Common myeloid progenitor, CD34-positive (primary cell): Measurements from ENCODE around the gene PIK3CG.

ENCODE experiments used
- CTCF ChIA-PET: fragments of 350-600 bp; sonication (Branson Sonifier 250); formaldehyde crosslinking; loops from one replicate; lab custom pipeline; 2021; ENCODE audit warnings: antibody characterized with exemption; lab: Charles Lee
- POLR2A ChIA-PET: fragments of 350-600 bp; sonication (Branson Sonifier 250); formaldehyde crosslinking; loops from one replicate; lab custom pipeline; 2021; ENCODE audit warnings: antibody characterized with exemption; lab: Charles Lee
- DNase-seq, 3 donors: peaks; one replicate each; pipeline versions ENCODE4 v3.0.0 to v3.0.0-alpha.2; 2013
- H3K27ac ChIP-seq, 2 experiments: 1 replicate in 1 of 2; 2 replicates in 1 of 2; pipeline ENCODE4 v1.7.0; 2013; ENCODE audit warnings: inconsistent platforms in 2 of 2, low read length in 2 of 2, mild to moderate bottlenecking in 2 of 2, low read depth in 1 of 2, moderate library complexity in 1 of 2; ENCODE audit not compliant: severe bottlenecking in 2 of 2, insufficient read depth in 1 of 2, poor library complexity in 1 of 2
- H3K27me3 ChIP-seq, 5 experiments: replicated peaks in 2 of 5; 1 replicate in 3 of 5; 2 replicates in 2 of 5; pipeline versions ENCODE4 v1.6.1 to v1.7.0; 2013; ENCODE audit warnings: low read length in 4 of 5, mild to moderate bottlenecking in 2 of 5, moderate library complexity in 2 of 5, inconsistent platforms in 1 of 5; ENCODE audit not compliant: insufficient read depth in 5 of 5, control insufficient read depth in 4 of 5
- H3K36me3 ChIP-seq, 4 experiments: 1 replicate in 2 of 4; 2 replicates in 2 of 4; pipeline versions ENCODE4 v1.6.1 to v1.7.0; 2013; ENCODE audit warnings: low read length in 3 of 4, control low read depth in 1 of 4, mild to moderate bottlenecking in 1 of 4; ENCODE audit not compliant: control insufficient read depth in 4 of 4, insufficient read depth in 4 of 4
- H3K4me1 ChIP-seq, 4 experiments: 1 replicate in 3 of 4; 2 replicates in 1 of 4; pipeline versions ENCODE4 v1.6.1 to v1.7.1; 2013; ENCODE audit warnings: low read length in 3 of 4, mild to moderate bottlenecking in 3 of 4, control low read depth in 1 of 4, inconsistent platforms in 1 of 4, moderate library complexity in 1 of 4; ENCODE audit not compliant: control insufficient read depth in 4 of 4, insufficient read depth in 4 of 4; ENCODE audit errors: control extremely low read depth in 1 of 4
- H3K4me3 ChIP-seq, 7 experiments: 1 replicate in 4 of 7; 2 replicates in 3 of 7; pipeline versions ENCODE4 v1.5.1 to v1.7.0; 2013; ENCODE audit warnings: mild to moderate bottlenecking in 7 of 7, low read length in 6 of 7, moderate library complexity in 6 of 7, inconsistent platforms in 2 of 7, low read depth in 2 of 7, control low read depth in 1 of 7; ENCODE audit not compliant: insufficient read depth in 4 of 7, control insufficient read depth in 1 of 7; ENCODE audit errors: extremely low read depth in 1 of 7
- H3K9me3 ChIP-seq, 5 experiments: 1 replicate in 4 of 5; 2 replicates in 1 of 5; pipeline versions ENCODE4 v1.6.1 to v1.7.1; 2013; ENCODE audit warnings: low read length in 4 of 5, mild to moderate bottlenecking in 2 of 5, inconsistent platforms in 1 of 5, low read depth in 1 of 5, moderate library complexity in 1 of 5; ENCODE audit not compliant: control insufficient read depth in 4 of 5, insufficient read depth in 2 of 5; ENCODE audit errors: control extremely low read depth in 1 of 5
- WGBS: methylation state at CpG from one replicate; pipeline ENCODE4 v1.1.5; 2013; ENCODE audit not compliant: insufficient coverage; 5-methylcytosine and 5-hydroxymethylcytosine counted together

Gene PIK3CG

GRCh38 chr7:106871793-106872571 is 6.9 kb downstream of the PIK3CG start:
- Histone ChIP-seq H3K4me3 (peak overlapping the region in 2 of 7 experiments; percentile 25 to 48), H3K4me1 (peaks cover 32 to 63% (median 43%) of the 10 kb centered on the region in 4 experiments), H3K27ac (peak overlapping the region; percentile 53 to 77), H3K27me3 (no peaks in the 10 kb centered on the region), H3K36me3 (peaks cover 12 to 69% (median 39%) of the 10 kb centered on the region in 4 experiments), H3K9me3 (peaks cover 0 to 6% (median 0%) of the 10 kb centered on the region in 5 experiments)
- DNase-seq: peak in 2 of 3 donors; percentile 58 to 60
- 69% methylated on average over 6 of the region's 6 CpGs for WGBS
- CTCF ChIA-PET: interaction anchor here (1.3 to 1.9 kb wide), 2 partner anchors 13 to 15 kb away, joined by 3 to 4 read pairs; no protein-coding TSS in a partner anchor
- POLR2A ChIA-PET: no interaction called here

GRCh38 chr7:106872763-106873162 is 7.7 kb downstream of the PIK3CG start:
- 98% methylated on average over 6 of the region's 6 CpGs for WGBS
- Histone ChIP-seq H3K9me3 (peaks cover 0 to 6% (median 0%) of the 10 kb centered on the region in 5 experiments), H3K4me1 (peaks cover 25 to 57% (median 40%) of the 10 kb centered on the region in 4 experiments), H3K36me3 (peaks cover 12 to 67% (median 42%) of the 10 kb centered on the region in 4 experiments), H3K4me3 (no peak overlapping the region), H3K27me3 (no peaks in the 10 kb centered on the region), H3K27ac (no peak overlapping the region)
- CTCF ChIA-PET: no interaction called here
- DNase-seq: no peak
- POLR2A ChIA-PET: no interaction called here

DNA sequence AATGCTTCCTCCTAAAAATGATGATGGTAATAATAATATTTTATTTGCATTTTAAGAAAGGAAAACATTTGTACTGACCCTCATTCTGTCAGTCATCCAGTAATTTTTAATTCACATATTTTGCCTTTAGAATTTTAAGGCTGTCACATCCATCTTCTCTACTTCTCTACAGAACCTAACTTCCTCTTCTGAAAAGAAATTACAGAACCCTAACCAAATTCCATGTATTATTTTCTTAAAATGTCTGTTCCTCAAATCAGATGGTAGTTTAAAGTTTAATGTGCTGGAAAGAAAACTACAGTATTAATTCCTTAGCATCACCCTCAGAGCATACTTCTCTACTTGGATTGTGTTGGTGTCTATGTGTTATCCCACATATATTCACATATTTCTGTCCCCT is 9.0 kb downstream of the PIK3CG start:
- ChIA-PET CTCF (no interaction called here), POLR2A (no interaction called here)
- H3K4me1 ChIP-seq: peaks cover 29 to 63% (median 46%) of the 10 kb centered on the region in 4 experiments
- DNase-seq: peak in 1 of 3 donors; percentile 34
- H3K4me3 ChIP-seq: peak overlapping the region in 1 of 7 experiments; percentile 36
- H3K9me3 ChIP-seq: peaks cover 0 to 6% (median 0%) of the 10 kb centered on the region in 5 experiments
- no peaks in the 10 kb centered on the region for H3K27me3 ChIP-seq
- peaks cover 6 to 55% (median 30%) of the 10 kb centered on the region in 4 experiments for H3K36me3 ChIP-seq
- peak overlapping the region in 1 of 2 experiments; percentile 32 for H3K27ac ChIP-seq

DNA sequence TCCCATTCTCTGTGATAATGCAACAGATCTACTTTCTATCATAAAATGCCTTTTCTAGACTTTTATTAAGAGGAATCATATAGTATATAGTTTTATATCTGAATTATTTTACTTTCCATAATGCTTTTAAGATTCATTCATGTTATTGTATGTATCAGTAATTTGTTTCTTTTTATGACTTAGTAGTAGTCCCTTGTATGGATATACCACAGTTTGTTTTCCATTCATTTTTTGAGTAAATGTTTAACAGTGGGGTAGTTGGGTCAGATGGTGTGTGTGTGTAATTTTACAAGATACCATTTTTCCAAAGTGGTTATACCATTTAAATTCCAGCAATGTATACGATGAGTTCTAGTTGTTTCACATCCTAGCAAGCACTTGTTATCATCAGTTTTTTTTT is 10.4 kb downstream of the PIK3CG start:
- DNase-seq: no peak
- Histone ChIP-seq H3K4me1 (peaks cover 21 to 49% (median 35%) of the 10 kb centered on the region in 4 experiments), H3K27ac (no peak overlapping the region), H3K27me3 (no peaks in the 10 kb centered on the region), H3K36me3 (peaks cover 7 to 53% (median 35%) of the 10 kb centered on the region in 4 experiments), H3K4me3 (no peak overlapping the region), H3K9me3 (peaks cover 0 to 6% (median 0%) of the 10 kb centered on the region in 5 experiments)
- ChIA-PET CTCF (no interaction called here), POLR2A (no interaction called here)
- no CpG with 5 or more reads among the region's 1 CpG for WGBS

DNA sequence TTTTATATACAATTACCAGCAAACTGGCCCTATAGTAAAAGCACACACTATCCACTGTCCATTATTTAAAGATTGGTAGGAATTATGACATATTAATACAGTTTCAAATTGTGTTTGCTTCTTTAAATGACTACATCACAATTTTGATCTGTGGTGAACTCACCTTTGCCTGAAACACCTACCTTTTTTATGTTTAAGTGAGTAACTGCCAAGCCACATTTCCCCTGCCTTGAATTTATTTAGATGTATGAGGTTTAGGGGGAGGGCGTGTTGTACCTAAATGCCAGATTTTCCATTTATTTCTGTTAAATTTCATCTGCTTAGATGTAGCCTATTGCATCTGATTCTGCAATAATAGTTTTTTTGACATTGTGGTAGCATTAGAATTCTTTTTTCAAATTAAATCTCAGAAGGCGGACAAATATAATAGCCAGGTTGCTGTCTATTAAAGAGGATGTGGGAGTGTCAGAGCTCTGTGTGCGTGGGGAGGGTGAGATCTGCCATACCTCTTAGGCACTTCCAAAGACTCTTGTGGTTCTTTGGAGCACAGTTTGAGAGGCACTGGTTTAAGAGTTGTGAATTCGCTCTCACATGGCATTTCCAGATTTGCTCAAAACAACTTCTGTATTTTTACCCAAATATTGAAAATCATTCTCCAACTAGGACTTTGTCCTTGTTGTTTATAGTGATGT is 13.8 kb downstream of the PIK3CG start:
- WGBS: 100% methylated on average over 1 of the region's 4 CpGs
- peaks cover 22 to 71% (median 51%) of the 10 kb centered on the region in 4 experiments for H3K36me3 ChIP-seq

GRCh38 chr7:106881984-106882383 is 16.9 kb downstream of the PIK3CG start:
- Histone ChIP-seq H3K27me3 (no peaks in the 10 kb centered on the region), H3K9me3 (no peaks in the 10 kb centered on the region), H3K36me3 (peaks cover 37 to 84% (median 62%) of the 10 kb centered on the region in 4 experiments), H3K27ac (no peak overlapping the region), H3K4me1 (peaks cover 0 to 16% (median 8%) of the 10 kb centered on the region in 4 experiments), H3K4me3 (no peak overlapping the region)
- ChIA-PET POLR2A (no interaction called here), CTCF (interaction anchor here (1.6 kb wide), 1 partner anchor 13 kb away, joined by 3 read pairs; no protein-coding TSS in a partner anchor)
- DNase-seq: no peak
- WGBS: 92% methylated on average over 2 of the region's 3 CpGs

More for the DNA sequence above, 13.8 kb downstream of the PIK3CG start:
- CTCF ChIA-PET: no interaction called here
- DNase-seq: no peak
- Histone ChIP-seq H3K27me3 (no peaks in the 10 kb centered on the region), H3K4me1 (peaks cover 2 to 20% (median 10%) of the 10 kb centered on the region in 4 experiments), H3K27ac (peak overlapping the region in 1 of 2 experiments; percentile 70), H3K9me3 (peaks cover 0 to 6% (median 0%) of the 10 kb centered on the region in 5 experiments), H3K4me3 (peak overlapping the region in 2 of 7 experiments; percentile 64 to 66)
- POLR2A ChIA-PET: no interaction called here
